ENCODE results near the gene SF1. TPM values are rescaled to one million over a fixed set of nuclear protein-coding genes. Genes with fewer than 3 reads are reported as not detected.
A peak's percentile ranks its signal among the peaks of the same experiment; 100 is the strongest.

Gene SF1
- total RNA-seq, 1 donor from 2014 or later = 140 TPM

- H3K4me1 ChIP-seq = peaks cover 4% of the 10 kb centered on the region
- H3K27ac ChIP-seq = no peak overlapping the region
- Mint-ChIP-seq H3K9me3 (no peaks in the 10 kb centered on the region), H3K27ac (no peak overlapping the region), H3K4me1 (peaks cover 16% of the 10 kb centered on the region), H3K27me3 (ENCODE audit: insufficient read depth, low read depth) (peaks cover 7% of the 10 kb centered on the region), H3K36me3 (peaks cover 15% of the 10 kb centered on the region), H3K4me3 (peak overlapping the region; percentile 91)
- H3K9me3 ChIP-seq (ENCODE audit: low read depth) = no peaks in the 10 kb centered on the region
- H3K36me3 ChIP-seq = no peaks in the 10 kb centered on the region
- peaks cover 28% of the 10 kb centered on the region for H3F3A ChIP-seq (ENCODE audit: low read depth)
- H2AFZ ChIP-seq (replicated peaks) = no peak overlapping the region
- H3K4me3 ChIP-seq = no peak overlapping the region
- peak; percentile 41 for DNase-seq (ENCODE audit: low spot score)
- H3K27me3 ChIP-seq = no peaks in the 10 kb centered on the region
- no peak for TF ChIP-seq EZH2 (IDR thresholded peaks at IDR 0.05)
- TF ChIP-seq EZH2phosphoT487 (IDR thresholded peaks at IDR 0.05) = no peak
- peak; percentile 20 for TF ChIP-seq CTCF (IDR thresholded peaks at IDR 0.05)
- H4K20me1 ChIP-seq (ENCODE audit: low read depth) = peaks cover 24% of the 10 kb centered on the region
- no peak overlapping the region for H3K9ac ChIP-seq
- peaks cover 13% of the 10 kb centered on the region for H3K79me2 ChIP-seq (ENCODE audit: low read depth)
- peak overlapping the region; percentile 76 for H3K4me2 ChIP-seq
Measured at GRCh38 chr11:64804346-64805210, 26.2 kb upstream of the SF1 start.

- H3K79me2 ChIP-seq (ENCODE audit: low read depth) = peaks cover 8% of the 10 kb centered on the region
- no peak for TF ChIP-seq CTCF (IDR thresholded peaks at IDR 0.05)
- no peak for TF ChIP-seq EZH2phosphoT487 (IDR thresholded peaks at IDR 0.05)
- TF ChIP-seq EZH2 (IDR thresholded peaks at IDR 0.05) = no peak
- no peaks in the 10 kb centered on the region for H3K27me3 ChIP-seq
- Mint-ChIP-seq H3K4me1 (peaks cover 12% of the 10 kb centered on the region), H3K36me3 (peaks cover 15% of the 10 kb centered on the region), H3K27ac (peak overlapping the region; percentile 90), H3K27me3 (ENCODE audit: insufficient read depth, low read depth) (peaks cover 4% of the 10 kb centered on the region), H3K9me3 (no peaks in the 10 kb centered on the region), H3K4me3 (peak overlapping the region; percentile 91)
- peak; percentile 32 for DNase-seq (ENCODE audit: low spot score)
- H3K4me3 ChIP-seq = peak overlapping the region; percentile 57
- no peak overlapping the region for H3K9ac ChIP-seq
- H3K9me3 ChIP-seq (ENCODE audit: low read depth) = no peaks in the 10 kb centered on the region
- no peak overlapping the region for H3K27ac ChIP-seq
- no peaks in the 10 kb centered on the region for H3K36me3 ChIP-seq
- H3K4me1 ChIP-seq = no peaks in the 10 kb centered on the region
- peaks cover 18% of the 10 kb centered on the region for H4K20me1 ChIP-seq (ENCODE audit: low read depth)
- peak overlapping the region; percentile 76 for H3K4me2 ChIP-seq
- H3F3A ChIP-seq (ENCODE audit: low read depth) = peaks cover 28% of the 10 kb centered on the region
- H2AFZ ChIP-seq (replicated peaks) = no peak overlapping the region
Measured at GRCh38 chr11:64803846-64804345, 25.6 kb upstream of the SF1 start.

GRCh38 chr11:64803158-64803845 is 25.0 kb upstream of the SF1 start, which contains the start of gene MAP4K2:
MAP4K2 (minus strand) TSS chr11:64803214; CDS start chr11:64803149, 65 bp downstream.
- Histone ChIP-seq H4K20me1 (ENCODE audit: low read depth) (peaks cover 13% of the 10 kb centered on the region), H3K27me3 (no peaks in the 10 kb centered on the region), H3K27ac (peak within 1 kb of the TSS; percentile 30), H3K36me3 (no peaks in the 10 kb centered on the region), H2AFZ (replicated peaks) (peak within 1 kb of the TSS; percentile 90), H3K79me2 (ENCODE audit: low read depth) (peaks cover 2% of the 10 kb centered on the region), H3K9ac (no peak within 1 kb of the TSS), H3K4me2 (peak within 1 kb of the TSS; percentile 94), H3K4me1 (no peaks in the 10 kb centered on the region), H3F3A (ENCODE audit: low read depth) (peaks cover 28% of the 10 kb centered on the region), H3K4me3 (peak within 1 kb of the TSS; percentile 57), H3K9me3 (ENCODE audit: low read depth) (no peaks in the 10 kb centered on the region)
- Mint-ChIP-seq H3K27me3 (ENCODE audit: insufficient read depth, low read depth) (peaks cover 4% of the 10 kb centered on the region), H3K4me1 (peaks cover 11% of the 10 kb centered on the region), H3K9me3 (no peaks in the 10 kb centered on the region), H3K4me3 (peak within 1 kb of the TSS; percentile 91), H3K36me3 (peaks cover 16% of the 10 kb centered on the region), H3K27ac (peak within 1 kb of the TSS; percentile 90)
- no peak for TF ChIP-seq EZH2phosphoT487 (IDR thresholded peaks at IDR 0.05)
- peak; percentile 38 for TF ChIP-seq CTCF (IDR thresholded peaks at IDR 0.05)
- no peak for TF ChIP-seq EZH2 (IDR thresholded peaks at IDR 0.05)
- peak; percentile 97 for DNase-seq (ENCODE audit: low spot score)

Measured in neural progenitor cell (in vitro differentiated cells).